ENCODE results near the gene RNF141.

RNF141 gene, protein sequence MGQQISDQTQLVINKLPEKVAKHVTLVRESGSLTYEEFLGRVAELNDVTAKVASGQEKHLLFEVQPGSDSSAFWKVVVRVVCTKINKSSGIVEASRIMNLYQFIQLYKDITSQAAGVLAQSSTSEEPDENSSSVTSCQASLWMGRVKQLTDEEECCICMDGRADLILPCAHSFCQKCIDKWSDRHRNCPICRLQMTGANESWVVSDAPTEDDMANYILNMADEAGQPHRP

DNA sequence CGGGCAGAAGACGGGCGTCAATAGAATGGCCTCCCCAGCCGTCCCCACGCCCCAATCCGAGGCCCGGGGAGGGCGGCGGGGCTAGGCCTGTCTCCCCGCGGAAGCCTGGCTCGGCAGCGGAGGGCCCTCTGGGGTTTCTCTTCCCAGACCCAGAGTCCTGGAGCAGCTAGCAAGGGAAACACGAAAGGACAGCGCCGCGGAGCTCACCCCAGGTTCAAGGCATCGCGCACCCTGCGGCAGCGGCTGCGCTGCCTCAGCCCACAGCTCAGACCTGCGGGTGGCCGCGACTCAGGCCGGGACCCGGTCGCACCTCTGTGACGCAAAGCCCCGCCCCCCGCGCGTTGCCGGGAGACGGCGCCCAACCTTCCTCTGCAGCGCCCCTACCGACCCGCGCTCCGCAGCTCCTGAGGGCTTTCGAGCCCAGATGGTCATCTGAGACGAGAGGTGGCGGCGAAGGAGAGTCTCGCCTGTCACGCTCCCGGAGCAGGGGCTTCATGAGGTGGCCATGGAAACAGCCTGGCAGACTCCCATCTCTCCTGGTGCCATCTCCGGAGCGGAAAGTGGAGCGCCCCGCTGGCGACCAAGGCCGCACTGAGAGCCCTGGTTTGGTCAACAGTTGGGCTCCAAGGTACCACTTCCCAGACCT is at the start of gene RNF141:
Gene RNF141 (minus strand): TSS at position 273 of the 646 bp plus-strand sequence. CDS start 7,029 bp downstream, outside the sequence.
- in situ Hi-C loops (cut with HindIII; ENCODE audit: low sequenced_read_pairs): no loop called here

DNA sequence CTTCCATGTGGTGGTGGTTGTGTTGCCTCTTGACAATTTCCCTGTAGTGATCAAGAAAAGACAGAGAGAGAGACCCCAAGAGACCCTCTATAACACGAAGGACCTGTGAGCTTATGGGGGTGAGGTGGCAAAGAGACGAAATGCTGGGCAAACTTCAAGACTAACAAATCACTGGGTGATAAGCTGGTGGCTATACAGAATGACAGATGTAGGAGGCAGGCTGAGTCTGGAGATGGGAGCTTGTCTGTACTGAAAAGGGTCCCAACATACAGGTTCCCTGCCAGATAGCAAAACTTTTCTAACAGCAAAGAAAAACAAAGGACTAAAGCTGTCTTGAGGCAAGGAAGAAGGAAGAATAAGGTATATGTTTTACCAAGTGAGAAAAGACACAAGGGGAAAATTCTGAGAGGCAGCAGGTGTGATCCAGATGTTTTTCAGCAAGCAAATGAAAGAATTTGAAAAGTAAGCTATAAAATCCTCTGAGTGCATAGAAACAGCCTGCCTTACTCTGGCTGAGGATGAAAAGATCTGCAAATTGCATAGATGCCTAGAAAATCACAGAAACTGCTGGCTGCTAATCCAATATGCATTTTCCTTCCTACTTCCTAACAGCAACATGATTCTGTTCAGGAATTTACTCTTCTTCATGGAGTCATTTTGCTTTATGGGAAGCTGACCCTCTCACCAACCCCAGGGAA is 49.4 kb upstream of the RNF141 start:
- in situ Hi-C loops (cut with HindIII; ENCODE audit: low sequenced_read_pairs): no loop called here

DNA sequence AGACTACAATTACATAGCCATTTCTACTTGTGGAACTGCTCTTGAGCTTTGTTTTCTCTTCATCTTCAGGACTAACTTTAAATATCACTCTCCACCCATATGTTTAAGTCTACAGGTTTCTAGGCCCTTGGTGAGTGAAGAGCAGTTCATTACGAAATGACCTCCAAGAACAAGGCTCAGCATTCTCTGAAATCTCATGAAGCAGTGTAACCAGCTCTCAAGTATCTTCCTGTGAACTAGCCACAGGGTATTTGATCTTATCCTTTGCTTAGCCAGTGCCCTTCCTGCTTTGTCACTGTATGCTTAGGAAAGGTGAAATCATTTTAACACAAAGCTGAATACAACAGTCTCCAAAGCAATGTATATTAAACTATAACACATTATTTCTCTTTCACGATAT is 47.9 kb upstream of the RNF141 start:
- in situ Hi-C loops (cut with HindIII; ENCODE audit: low sequenced_read_pairs): no loop called here

DNA sequence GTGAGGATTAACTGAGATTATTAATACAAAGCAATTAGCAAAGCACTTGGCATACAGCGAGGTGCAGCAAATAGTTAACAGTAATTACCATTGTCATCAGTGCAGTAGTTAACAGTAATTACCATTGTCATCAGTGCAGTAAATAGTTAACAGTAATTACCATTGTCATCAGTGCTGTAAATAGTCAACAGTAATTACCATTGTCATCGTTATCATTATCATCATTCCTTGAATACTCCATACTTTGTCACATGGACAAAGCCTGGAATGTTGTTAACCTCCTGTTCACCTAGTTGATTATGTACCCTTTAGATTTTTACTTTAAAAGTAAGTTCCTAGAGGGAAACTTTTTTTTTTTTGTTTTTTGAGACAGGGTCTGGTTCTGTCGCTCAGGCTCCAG is 47.0 kb upstream of the RNF141 start:
- in situ Hi-C loops (cut with HindIII; ENCODE audit: low sequenced_read_pairs): no loop called here

DNA sequence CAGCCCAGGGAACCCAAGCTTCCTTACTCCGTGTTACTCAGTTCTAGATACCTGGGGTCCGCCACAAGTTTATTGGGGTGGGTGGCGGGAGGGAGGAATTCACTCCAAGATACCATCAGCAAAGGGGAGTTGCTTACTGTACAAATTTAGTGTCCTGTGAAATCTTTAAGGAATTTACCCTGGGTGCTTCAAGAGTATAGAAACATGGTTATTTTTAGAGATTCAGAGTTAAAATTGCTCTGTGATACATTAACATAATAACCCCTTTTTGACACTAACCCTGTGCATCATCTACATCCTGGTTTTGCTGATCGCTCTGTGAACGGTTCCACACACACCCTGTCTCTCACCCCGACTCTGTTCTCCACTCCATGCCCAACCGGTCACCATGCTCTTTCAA is 46.4 kb upstream of the RNF141 start:
- in situ Hi-C loops (cut with HindIII; ENCODE audit: low sequenced_read_pairs): no loop called here

DNA sequence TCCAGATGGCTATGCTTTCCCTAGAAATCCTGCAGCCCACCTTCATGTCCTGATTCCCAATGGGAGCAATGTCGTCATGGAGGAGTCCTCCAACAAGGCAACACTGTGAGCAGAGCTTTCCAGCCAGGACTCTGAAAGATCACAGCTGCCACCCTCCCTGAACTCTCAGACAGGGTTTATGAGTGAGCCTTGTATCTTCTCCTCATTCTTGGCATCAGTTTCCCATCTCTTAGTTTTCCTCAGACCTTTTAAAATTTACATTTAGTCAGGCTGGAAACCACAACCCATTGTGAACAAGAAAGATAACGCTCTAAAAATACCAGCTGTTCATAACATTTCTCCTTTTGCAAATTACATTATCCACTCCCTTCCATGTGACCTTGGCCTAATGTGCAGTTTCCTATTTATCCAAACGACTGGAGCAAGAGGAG is 43.1 kb upstream of the RNF141 start:
- in situ Hi-C loops (cut with HindIII; ENCODE audit: low sequenced_read_pairs): no loop called here

DNA sequence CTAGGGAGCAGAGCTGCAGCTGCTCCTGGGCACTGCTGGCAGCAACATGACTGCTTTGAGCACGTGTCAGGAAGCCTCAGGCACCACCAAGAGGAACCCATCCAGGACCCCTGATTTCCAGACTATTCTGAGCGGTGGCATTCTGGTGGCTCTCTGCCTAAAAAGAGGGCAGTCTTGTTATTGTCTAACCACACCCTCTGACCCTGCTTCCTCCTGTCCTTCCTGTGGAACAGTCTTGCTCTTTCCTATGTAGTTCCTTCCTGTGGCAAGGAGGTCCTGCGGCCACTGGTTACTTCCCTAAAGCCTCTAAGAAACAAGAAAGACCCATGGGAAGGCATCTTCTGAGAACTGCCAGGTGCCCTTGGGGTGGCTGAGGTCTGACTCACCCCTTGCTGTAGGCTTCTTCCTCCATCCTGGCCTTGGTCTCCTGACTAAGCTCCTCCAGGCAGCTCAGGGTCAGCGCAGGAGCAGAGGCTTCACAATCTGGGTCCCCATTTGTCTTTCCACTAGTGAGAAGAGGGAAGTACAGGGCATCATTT is 40.6 kb upstream of the RNF141 start:
- in situ Hi-C loops (cut with HindIII; ENCODE audit: low sequenced_read_pairs): no loop called here

DNA sequence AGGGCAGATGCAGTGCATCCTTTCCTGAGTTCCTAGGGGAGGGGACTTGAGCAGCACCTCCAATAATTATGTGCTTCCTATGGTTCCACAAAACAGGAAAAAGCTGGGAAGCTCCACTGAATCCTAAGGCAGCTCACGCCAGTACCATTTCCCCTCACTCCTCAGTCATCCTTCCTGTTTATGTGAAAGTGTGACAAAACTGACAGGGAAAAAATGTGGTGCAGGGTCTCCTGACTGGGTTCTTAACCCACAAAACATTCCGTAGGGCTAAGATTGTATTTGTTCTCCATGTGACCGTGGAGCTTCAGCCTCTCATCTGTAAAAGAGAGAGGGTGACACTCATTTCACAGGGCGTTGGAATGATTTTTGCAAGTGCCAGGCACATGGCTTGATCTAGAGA is 39.6 kb upstream of the RNF141 start:
- in situ Hi-C loops (cut with HindIII; ENCODE audit: low sequenced_read_pairs): no loop called here

DNA sequence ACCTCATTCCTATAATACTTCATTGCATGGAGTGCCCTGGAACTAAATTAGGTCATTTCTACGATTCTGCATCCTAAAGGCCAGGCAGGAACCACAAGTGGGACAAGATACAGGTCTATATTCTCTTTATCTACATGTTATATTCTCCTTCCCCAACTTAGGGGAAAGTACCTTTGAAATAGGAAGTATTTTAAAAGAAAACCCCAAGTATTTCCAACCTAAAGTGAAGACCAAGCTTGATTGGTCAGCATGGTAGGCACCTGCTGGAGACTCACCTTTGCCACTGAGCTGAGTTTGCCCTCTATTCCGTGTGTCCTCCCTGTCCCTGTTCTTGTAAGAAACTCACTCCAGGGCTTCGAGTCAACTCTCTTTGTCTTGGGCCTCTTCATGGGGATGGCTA is 38.7 kb upstream of the RNF141 start:
- in situ Hi-C loops (cut with HindIII; ENCODE audit: low sequenced_read_pairs): no loop called here

DNA sequence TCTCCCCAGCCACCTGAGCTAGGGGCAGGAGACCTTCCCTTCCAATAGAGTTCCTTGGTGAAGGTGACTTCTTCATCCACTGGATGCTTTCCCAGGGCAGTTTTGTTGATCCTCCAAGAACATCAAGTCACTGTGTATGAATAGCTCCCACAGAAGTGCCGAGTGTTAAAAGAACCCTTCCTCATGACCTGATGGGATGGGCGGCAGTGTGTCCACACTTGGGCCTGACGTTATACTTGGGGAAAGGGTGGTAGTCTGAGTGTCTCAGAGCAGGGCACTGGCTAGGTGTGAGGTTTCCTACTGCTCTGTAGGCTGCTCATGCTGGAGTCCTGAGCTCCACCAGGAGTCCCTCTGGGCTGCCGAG is 35.0 kb upstream of the RNF141 start:
- in situ Hi-C loops (cut with HindIII; ENCODE audit: low sequenced_read_pairs): no loop called here

DNA sequence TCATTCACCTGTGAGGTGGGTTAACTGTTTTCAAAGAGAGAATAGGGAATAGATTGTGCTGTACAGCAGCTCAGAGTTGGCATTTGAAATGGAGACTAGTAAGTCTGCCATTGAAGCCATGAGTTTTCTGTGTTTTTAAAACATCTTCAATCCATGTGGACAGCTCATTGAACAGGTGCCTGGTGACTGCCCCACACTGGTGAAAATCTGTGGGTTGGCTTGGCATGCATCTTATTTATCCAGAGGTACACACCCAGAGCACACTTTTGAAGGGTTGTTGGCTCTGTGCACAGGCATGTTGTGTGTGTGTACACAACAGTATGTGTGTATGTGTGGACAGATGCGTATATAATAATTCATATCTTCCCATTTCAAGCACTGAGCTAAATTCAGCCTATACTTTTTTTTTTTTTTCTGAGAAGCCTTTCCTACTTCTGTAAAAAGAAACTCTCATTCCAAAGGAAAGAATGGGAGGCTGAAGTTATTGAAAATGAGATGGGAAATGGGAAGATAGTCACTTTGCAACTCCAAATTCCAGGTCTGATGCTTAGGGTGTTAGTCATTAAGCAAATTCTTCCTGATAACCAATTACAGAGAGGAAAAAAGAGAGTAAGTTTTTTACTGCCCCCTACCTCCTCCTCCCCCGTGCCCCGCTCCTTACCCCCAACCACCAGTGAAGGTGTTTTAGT is 34.5 kb upstream of the RNF141 start:
- in situ Hi-C loops (cut with HindIII; ENCODE audit: low sequenced_read_pairs): no loop called here

DNA sequence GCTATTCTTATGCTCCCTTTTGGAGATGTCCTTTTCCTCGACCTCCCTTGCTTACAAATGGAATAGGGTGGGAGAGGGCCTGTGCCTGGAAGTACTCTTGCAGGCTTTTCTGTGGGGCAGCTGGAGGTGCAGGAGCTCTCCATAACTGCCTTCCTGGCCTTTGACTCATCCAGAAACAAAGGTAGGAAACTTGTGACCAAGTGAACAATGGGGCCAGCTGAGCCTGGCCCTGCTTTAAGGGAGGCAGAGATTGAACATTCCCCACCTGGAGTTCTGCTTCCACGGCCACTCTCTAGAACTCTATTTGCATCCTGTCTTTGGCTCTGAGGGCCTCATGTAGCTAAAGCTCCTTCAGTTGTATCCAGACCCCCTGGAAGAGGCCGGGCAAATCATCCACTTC is 32.6 kb upstream of the RNF141 start:
- in situ Hi-C loops (cut with HindIII; ENCODE audit: low sequenced_read_pairs): no loop called here

DNA sequence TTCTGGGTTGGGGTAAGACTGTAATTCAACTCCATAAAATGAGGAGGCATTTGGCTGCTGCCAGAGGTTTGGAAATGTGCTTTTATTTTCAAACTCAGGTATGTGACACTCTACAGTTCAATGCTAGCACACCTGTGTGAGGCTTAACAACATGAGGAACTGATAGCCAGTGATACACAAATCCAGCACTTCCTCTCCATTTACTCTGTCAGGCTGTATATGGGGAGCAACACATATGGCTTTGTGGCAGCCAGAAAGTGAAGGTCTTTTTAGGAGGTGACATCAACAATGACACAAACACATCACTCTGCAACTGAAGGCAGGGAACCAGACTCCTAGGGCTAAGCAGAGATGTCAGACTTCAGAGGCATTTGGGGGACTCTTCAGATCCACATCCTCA is 32.0 kb upstream of the RNF141 start:
- in situ Hi-C loops (cut with HindIII; ENCODE audit: low sequenced_read_pairs): no loop called here

DNA sequence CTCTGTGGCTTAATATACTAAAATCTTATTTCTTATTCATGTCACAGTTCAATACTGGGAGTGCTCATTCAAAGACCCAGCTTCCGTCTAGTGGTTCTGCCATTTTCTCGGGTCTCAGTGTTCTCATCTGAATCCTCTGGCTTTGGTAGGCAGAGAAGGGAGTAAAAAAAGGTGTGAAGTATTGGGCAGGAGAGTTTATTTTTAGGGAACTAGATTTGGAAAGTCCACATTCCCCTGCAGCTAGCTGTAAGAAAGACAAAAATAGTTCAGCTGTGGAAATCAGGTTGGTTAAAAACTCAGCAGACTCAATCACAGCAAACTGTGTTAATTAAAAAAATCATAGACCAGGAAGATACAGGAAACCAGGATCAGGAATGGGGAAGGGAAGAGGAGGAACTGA is 31.5 kb upstream of the RNF141 start:
- in situ Hi-C loops (cut with HindIII; ENCODE audit: low sequenced_read_pairs): no loop called here

DNA sequence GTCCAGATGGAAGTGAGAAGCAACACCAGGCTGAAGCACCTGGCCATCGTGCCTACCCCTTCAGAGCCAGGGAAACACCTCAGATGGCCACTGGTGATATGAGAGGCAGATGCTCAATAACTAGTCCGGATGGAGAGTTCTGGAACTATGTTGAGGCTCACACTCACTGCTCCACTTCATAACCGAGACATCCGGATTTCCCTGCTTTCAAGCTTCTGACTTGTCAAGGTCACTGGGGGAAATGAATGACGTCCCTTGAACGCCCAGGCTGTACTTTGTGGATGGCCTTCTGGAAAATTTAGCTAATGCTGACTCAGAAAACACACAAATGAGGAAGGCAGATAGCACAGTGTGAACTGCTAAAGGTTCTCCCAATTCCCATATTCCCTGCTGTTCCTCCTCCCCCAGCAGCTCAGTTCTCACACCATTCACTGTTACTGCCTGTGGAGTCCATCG is 27.5 kb upstream of the RNF141 start, which contains the start of gene LYVE1:
Gene LYVE1 (minus strand): TSS at position 180 of the 456 bp plus-strand sequence. CDS start 133 bp downstream, at position 47.
- in situ Hi-C loops (cut with HindIII; ENCODE audit: low sequenced_read_pairs): no loop called here

DNA sequence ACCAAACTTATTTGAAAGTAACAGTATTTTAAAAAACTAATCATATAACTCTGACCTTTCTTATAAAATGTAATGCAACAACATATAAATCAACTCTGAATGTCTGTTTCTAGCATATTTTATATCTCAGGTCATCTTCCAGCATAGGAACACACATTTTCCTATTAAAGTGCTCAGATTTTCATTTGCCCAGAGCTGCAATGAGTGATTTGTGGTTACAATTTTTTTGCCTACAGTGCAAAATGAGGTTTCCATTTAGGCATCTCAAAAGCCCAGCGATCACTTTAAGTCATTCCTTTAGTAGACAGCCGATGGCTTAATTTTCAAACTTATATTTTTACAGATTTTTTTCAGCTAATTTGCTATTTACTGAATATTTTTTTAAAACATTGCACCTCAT is 26.5 kb upstream of the RNF141 start:
- in situ Hi-C loops (cut with HindIII; ENCODE audit: low sequenced_read_pairs): no loop called here

DNA sequence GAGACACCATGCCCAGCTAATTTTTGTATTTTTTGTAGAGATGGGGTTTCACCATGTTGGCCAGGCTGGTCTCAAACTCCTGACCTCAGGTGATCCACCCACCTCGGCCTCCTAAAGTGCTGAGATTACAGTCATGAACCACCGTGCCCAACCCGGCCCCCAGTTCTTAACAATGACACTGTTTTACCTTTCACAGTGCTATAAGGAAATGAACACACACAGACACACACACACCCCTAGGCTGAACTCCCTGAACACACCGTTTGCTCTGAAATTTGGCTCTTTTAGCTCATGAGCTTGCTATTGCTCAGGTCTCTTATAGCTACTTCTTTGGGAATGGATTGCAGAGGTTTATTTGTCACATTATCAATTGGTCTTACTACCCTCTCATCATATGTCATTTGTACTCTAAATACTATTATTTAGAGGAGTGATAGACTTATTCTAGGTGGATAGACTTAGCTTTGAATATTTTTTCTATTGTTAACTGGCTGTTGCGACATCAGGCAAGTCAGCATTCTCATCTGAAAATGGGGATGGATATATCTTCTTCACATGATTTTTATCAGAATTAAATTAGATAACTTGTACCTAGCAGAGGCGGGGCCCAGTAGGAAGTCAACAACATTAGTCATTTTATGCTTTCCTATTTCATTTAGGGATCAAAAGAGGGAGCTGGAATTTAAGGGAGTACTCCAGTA is 25.4 kb upstream of the RNF141 start:
- in situ Hi-C loops (cut with HindIII; ENCODE audit: low sequenced_read_pairs): no loop called here

DNA sequence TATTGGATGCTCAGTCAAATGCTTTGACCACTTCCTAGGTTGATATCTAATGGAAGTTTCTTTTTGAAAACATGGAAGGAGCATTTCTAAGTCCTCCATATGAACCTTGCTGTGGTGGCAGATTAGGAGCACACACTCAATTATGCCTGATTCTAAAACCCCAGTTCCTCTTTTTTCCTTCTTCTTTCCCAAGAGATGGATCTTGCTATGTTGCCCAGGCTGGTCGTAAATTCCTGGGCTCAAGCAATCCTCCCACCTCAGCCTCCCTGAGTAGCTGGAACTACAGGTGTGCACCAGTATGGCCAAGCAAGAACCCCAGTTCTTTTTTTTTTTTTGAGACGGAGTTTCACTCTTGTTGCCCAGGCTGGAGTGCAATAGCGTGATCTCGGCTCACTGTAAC is 24.5 kb upstream of the RNF141 start:
- in situ Hi-C loops (cut with HindIII; ENCODE audit: low sequenced_read_pairs): no loop called here

DNA sequence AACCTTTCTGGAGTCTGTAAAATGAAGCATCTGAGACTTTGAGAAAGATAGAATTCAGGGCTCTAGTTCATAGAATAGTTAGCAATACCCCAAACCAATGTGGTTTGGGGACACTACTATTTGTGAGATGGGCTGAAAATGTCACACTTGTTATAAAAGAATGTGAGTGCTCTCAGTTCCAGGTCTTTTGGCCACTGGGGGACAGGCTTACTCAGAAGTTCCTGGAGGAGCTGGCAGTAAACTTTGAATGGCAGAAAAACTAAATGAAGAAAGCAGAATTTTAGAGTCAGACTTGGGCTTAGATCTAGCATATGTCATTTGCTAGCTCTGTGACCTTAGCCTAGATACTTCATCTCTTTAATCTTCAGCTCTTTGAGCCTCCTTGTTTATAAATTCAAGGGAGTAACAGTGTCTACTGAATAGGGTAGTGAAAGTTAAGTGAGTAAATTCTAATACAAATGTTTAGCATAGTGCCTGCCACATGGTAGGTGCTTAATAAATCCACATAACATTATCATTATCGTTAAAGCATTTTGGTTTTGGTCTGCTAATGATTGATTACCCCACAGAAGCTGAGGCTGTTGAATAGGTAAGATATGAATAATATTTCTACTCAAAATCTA is 23.8 kb upstream of the RNF141 start:
- in situ Hi-C loops (cut with HindIII; ENCODE audit: low sequenced_read_pairs): no loop called here

DNA sequence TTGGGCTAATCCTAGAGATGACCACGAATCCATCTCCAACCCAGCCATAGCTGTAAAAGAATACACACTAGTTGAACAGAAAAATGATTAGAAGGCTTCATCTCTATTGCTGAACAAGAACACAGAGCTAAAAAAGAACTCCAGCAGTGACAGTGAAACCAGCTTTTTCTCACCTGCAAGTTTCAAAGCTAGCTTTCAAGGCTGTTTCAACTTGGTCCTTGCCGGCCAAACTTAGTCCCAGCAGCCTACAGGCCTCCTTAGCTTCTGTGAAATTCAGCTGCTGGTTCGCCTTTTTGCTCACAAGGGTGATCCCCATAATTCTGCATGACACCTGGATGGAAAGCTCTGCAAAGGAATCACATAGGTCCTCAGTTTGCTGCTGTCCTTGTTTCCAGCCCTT is 23.0 kb upstream of the RNF141 start:
- in situ Hi-C loops (cut with HindIII; ENCODE audit: low sequenced_read_pairs): no loop called here
